A549 treated with CORT108297 at 1 μM for 4 hours (cell line): ENCODE data around the gene GPA33. TPM values are rescaled to one million over a fixed set of nuclear protein-coding genes. Genes with fewer than 3 reads are reported as not detected.

ENCODE experiments used
- total RNA-seq: library from RNA; stranded (reverse); fragments of 200-300 nt; extraction: Qiagen RNA extraction; gene quantifications from 5 replicates; pipeline ENCODE4 v1.2.3, GENCODE V29; 2022

The GPA33 gene, protein sequence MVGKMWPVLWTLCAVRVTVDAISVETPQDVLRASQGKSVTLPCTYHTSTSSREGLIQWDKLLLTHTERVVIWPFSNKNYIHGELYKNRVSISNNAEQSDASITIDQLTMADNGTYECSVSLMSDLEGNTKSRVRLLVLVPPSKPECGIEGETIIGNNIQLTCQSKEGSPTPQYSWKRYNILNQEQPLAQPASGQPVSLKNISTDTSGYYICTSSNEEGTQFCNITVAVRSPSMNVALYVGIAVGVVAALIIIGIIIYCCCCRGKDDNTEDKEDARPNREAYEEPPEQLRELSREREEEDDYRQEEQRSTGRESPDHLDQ
- not detected in 5 replicates for total RNA-seq

DNA sequence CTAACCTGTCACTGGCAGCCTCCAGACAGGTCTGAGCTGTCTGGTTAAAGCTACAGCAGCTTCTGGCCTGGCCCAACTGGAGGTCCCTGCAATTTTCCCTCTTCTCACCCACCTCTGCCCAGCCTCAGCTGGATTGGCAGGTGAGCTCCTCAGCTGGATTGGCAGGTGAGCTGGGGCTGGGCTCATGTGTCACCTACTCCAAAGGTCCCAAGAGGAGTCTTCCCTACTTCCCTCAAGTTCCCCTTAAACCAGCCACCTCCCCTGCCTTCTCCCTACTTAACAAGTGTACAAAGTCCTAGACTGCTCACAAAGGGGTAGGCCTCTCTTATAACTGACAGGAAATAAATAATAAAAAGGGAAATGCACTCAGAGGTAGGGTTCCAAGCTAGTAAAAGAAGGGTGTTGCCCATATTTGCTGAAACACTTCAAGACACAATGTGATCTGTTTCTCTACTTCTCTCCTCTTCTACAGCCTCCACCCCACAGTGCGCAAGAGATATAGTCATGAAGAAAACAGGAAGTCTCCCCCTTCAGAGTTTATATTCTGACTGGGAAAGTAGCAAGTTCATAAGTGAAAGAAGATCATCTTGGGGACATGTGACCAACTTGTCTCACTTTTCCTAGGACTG lies at the start of gene GPA33:
Gene GPA33, minus strand, starts transcription at position 64 of the 629 bp plus-strand sequence. CDS start 90 bp downstream, outside the sequence.

DNA sequence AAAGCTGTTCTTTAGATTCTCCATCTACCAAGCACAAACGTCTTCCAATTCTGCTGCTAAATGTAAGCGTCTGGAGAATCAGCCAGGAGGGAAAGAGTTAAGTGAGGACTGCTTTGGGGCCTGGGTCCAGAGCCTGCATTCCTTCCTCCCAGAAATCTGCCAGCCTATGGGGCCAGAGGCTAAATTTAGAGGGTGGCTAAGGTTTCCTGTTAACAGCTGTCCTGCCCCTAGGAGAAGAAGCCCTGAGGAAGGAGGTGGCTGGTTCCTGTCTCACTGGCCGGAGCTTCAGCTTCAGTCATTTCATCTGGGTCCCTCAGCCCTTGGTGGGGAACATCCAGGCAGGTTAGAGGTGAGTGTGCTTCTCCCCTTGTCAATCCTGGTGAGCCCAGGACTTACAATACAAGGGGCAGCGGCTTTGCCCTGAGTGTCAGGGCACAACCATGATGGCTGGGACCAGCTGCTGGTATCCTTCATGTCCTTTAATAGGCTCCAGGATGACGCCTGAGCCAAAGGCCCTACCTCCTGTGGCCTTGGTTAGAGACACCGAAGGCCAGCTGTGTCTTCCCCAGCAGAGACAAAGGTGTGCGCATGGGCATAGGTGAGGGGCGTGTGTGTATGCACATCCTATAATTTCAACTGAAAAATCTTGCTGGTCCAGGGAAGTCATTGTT lies 3.8 kb upstream of the GPA33 start, which contains the start of gene STYXL2:
Gene STYXL2, plus strand, starts transcription at position 230 of the 671 bp plus-strand sequence. CDS start 775 bp downstream, outside the sequence.

Other genes starting within 250 kb of the GPA33 start
- 10.7 to 13.8 TPM (median 12.9 TPM) in 5 replicates for gene TADA1, start 214.1 kb downstream of the GPA33 start, total RNA-seq
- 0.02 to 0.12 TPM (median 0.05 TPM) in 4 of 5 replicates, not detected in the other for gene ILDR2, start 114.8 kb downstream of the GPA33 start, total RNA-seq
- not detected in 5 replicates for gene MAEL, start 101.1 kb downstream of the GPA33 start, total RNA-seq
- gene STYXL2, start 3.7 kb upstream of the GPA33 start, total RNA-seq, result not detected in 5 replicates
- 2.8 to 3.7 TPM (median 3.4 TPM) in 5 replicates for gene POU2F1, start 130.5 kb upstream of the GPA33 start, total RNA-seq